HG02870 (cell line): Measurements from ENCODE around the gene PTCD3.

Experiments
- ATAC-seq: cut with Tn5 transposase; IDR thresholded peaks from one replicate; pipeline ENCODE4 v1.9.1; 2021; ENCODE audit warnings: mild to moderate bottlenecking, moderate library complexity; ENCODE audit not compliant: unreplicated experiment

The PTCD3 gene

GRCh38 chr2:86142436-86143257 lies 36.6 kb downstream of the PTCD3 start:
- ATAC-seq, result no peak

- ATAC-seq, result no peak
These were observed 37.3 kb downstream of the PTCD3 start for GRCh38 chr2:86143307-86143706.

- ATAC-seq, result no peak
These were observed 38.1 kb downstream of the PTCD3 start for GRCh38 chr2:86143926-86144685.

- ATAC-seq, result no peak
These were observed 41.8 kb downstream of the PTCD3 start for GRCh38 chr2:86147793-86148192.

- no peak for ATAC-seq
These were observed 44.5 kb downstream of the PTCD3 start for GRCh38 chr2:86150502-86150901.

- ATAC-seq, result no peak
These were observed 51.0 kb downstream of the PTCD3 start for GRCh38 chr2:86157009-86157556.

- no peak for ATAC-seq
These were observed 52.3 kb downstream of the PTCD3 start for GRCh38 chr2:86158286-86158685.

- no peak for ATAC-seq
These were observed 54.3 kb downstream of the PTCD3 start for GRCh38 chr2:86160156-86160952.

- ATAC-seq, result no peak
These were observed 64.4 kb downstream of the PTCD3 start for GRCh38 chr2:86170449-86170848.

- no peak for ATAC-seq
These were observed 65.3 kb downstream of the PTCD3 start for GRCh38 chr2:86171295-86171694.

GRCh38 chr2:86172610-86173009 lies 66.6 kb downstream of the PTCD3 start:
- ATAC-seq, result no peak

GRCh38 chr2:86174445-86174844 lies 68.4 kb downstream of the PTCD3 start:
- ATAC-seq, result no peak

- no peak for ATAC-seq
These were observed 69.8 kb downstream of the PTCD3 start for GRCh38 chr2:86175828-86176227.

- no peak for ATAC-seq
These were observed 70.6 kb downstream of the PTCD3 start for GRCh38 chr2:86176597-86176996.

GRCh38 chr2:86185517-86186212 lies 79.6 kb downstream of the PTCD3 start:
- no peak for ATAC-seq

- ATAC-seq, result no peak
These were observed 80.4 kb downstream of the PTCD3 start for GRCh38 chr2:86186431-86186830.

GRCh38 chr2:86189782-86190416 lies 83.9 kb downstream of the PTCD3 start:
- ATAC-seq, result no peak
